ENCODE results near the gene DUSP8. TPM values are rescaled to one million over a fixed set of nuclear protein-coding genes. Genes with fewer than 3 reads are reported as not detected.
"Not testable (repeated sequence)": the region's sequence is repeated elsewhere in the genome, so short reads cannot be mapped to it uniquely, and the experiment has no call there.

The DUSP8 gene
- total RNA-seq, 2 donors from 2014 or later: 21.8 to 33.9 TPM

GRCh38 chr11:1586699-1587098, 14.6 kb upstream of the DUSP8 start:
- H3K9me3 ChIP-seq: no peaks in the 10 kb centered on the region
- no peak overlapping the region for H3K9ac ChIP-seq (ENCODE audit: low read depth in 2 of 2, low read length in 2 of 2)
- intact Hi-C loops (cut with DNase I): no loop called here
- no peak for DNase-seq
- H3K4me1 ChIP-seq: no peaks in the 10 kb centered on the region
- no peaks in the 10 kb centered on the region for H3K36me3 ChIP-seq
- no peak overlapping the region for H3K27ac ChIP-seq
- H3K27me3 ChIP-seq: no peaks in the 10 kb centered on the region
- H3K4me3 ChIP-seq: no peak overlapping the region
- no peak for TF ChIP-seq CTCF (IDR thresholded peaks at IDR 0.05)

- H3K4me3 ChIP-seq; H3K27me3 ChIP-seq; H3K4me1 ChIP-seq; H3K36me3 ChIP-seq; H3K9me3 ChIP-seq; intact Hi-C loops (cut with DNase I); H3K9ac ChIP-seq (ENCODE audit: low read depth in 2 of 2, low read length in 2 of 2); H3K27ac ChIP-seq; DNase-seq: not testable (repeated sequence)
These were observed 12.7 kb upstream of the DUSP8 start, which contains the start of gene KRTAP5-1 for GRCh38 chr11:1584661-1585370. KRTAP5-1 (minus strand) TSS chr11:1585283; CDS start chr11:1585249, 34 bp downstream.

GRCh38 chr11:1582909-1583308, 10.8 kb upstream of the DUSP8 start:
- intact Hi-C loops (cut with DNase I); H3K4me1 ChIP-seq; H3K9me3 ChIP-seq; H3K27me3 ChIP-seq; H3K36me3 ChIP-seq; H3K4me3 ChIP-seq; DNase-seq; H3K27ac ChIP-seq; H3K9ac ChIP-seq (ENCODE audit: low read depth in 2 of 2, low read length in 2 of 2): not testable (repeated sequence)

- Histone ChIP-seq H3K4me3 (no peak overlapping the region), H3K9me3 (no peaks in the 10 kb centered on the region), H3K36me3 (no peaks in the 10 kb centered on the region), H3K27me3 (no peaks in the 10 kb centered on the region), H3K9ac (ENCODE audit: low read depth in 2 of 2, low read length in 2 of 2) (no peak overlapping the region), H3K27ac (no peak overlapping the region), H3K4me1 (no peaks in the 10 kb centered on the region)
- no peak for TF ChIP-seq CTCF (IDR thresholded peaks at IDR 0.05)
- intact Hi-C loops (cut with DNase I): no loop called here
- DNase-seq: no peak
These were observed 9.9 kb upstream of the DUSP8 start for GRCh38 chr11:1581976-1582375.

- no peak for DNase-seq
- no peak overlapping the region for H3K4me3 ChIP-seq
- H3K27me3 ChIP-seq: no peaks in the 10 kb centered on the region
- H3K9me3 ChIP-seq: no peaks in the 10 kb centered on the region
- H3K36me3 ChIP-seq: no peaks in the 10 kb centered on the region
- H3K27ac ChIP-seq: no peak overlapping the region
- intact Hi-C loops (cut with DNase I): loop anchor here (5.0 kb wide), 1 partner anchor 35 kb away; no protein-coding TSS in a partner anchor
- no peaks in the 10 kb centered on the region for H3K4me1 ChIP-seq
- H3K9ac ChIP-seq (ENCODE audit: low read depth in 2 of 2, low read length in 2 of 2): no peak overlapping the region
- TF ChIP-seq CTCF (IDR thresholded peaks at IDR 0.05): no peak
These were observed 4.8 kb upstream of the DUSP8 start for GRCh38 chr11:1576825-1577224.

GRCh38 chr11:1575756-1576155, 3.7 kb upstream of the DUSP8 start:
- H3K36me3 ChIP-seq; H3K9me3 ChIP-seq; H3K4me3 ChIP-seq; H3K27me3 ChIP-seq; DNase-seq; H3K4me1 ChIP-seq; H3K9ac ChIP-seq (ENCODE audit: low read depth in 2 of 2, low read length in 2 of 2): not testable (repeated sequence)
- H3K27ac ChIP-seq: peak overlapping the region; percentile 29
- intact Hi-C loops (cut with DNase I): loop anchor here (5.0 kb wide), 1 partner anchor 33 kb away; no protein-coding TSS in a partner anchor

GRCh38 chr11:1574933-1575242, 2.8 kb upstream of the DUSP8 start:
- peak overlapping the region; percentile 87 for H3K27ac ChIP-seq
- DNase-seq: no peak
- H3K4me3 ChIP-seq: no peak overlapping the region
- intact Hi-C loops (cut with DNase I): loop anchor here (5.0 kb wide), 1 partner anchor 33 kb away; no protein-coding TSS in a partner anchor
- peak; percentile 5 for TF ChIP-seq CTCF (IDR thresholded peaks at IDR 0.05)
- no peaks in the 10 kb centered on the region for H3K9me3 ChIP-seq
- peak overlapping the region in 1 of 2 donors; percentile 13 for H3K9ac ChIP-seq (ENCODE audit: low read depth in 2 of 2, low read length in 2 of 2)
- no peaks in the 10 kb centered on the region for H3K36me3 ChIP-seq
- H3K27me3 ChIP-seq: no peaks in the 10 kb centered on the region
- no peaks in the 10 kb centered on the region for H3K4me1 ChIP-seq

All from colonic mucosa (tissue), 4 donors.